ENCODE data around the gene NDUFS6. TPM values are rescaled to one million over a fixed set of nuclear protein-coding genes. Genes with fewer than 3 reads are reported as not detected.

NDUFS6 gene
- total RNA-seq, 1 donor from 2014 or later, result 63.0 TPM

GRCh38 chr5:1781726-1782384 is 19.4 kb upstream of the NDUFS6 start:
- DNase-seq (ENCODE audit: low read depth), result no peak

GRCh38 chr5:1782385-1783215 is 18.6 kb upstream of the NDUFS6 start:
- no peak for DNase-seq (ENCODE audit: low read depth)

DNA sequence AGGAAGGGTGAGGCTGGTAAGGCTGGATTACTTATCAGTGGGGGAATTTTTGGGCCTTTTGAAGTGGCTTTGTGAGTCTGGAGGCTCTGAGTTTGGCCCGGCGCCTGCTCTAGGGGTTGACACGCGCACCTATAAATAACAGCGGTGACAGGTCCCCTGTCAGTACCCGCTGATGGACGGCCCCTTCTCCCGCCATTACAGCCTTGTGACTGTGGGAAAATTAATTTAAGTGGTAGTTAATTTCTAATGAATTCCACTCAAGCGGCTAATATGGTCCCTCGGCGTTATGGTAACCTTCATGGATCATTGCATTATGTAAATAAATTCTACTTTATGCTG is 18.0 kb upstream of the NDUFS6 start:
- DNase-seq (ENCODE audit: low read depth), result no peak

GRCh38 chr5:1784197-1785050 is 16.8 kb upstream of the NDUFS6 start:
- DNase-seq (ENCODE audit: low read depth), result no peak

DNA sequence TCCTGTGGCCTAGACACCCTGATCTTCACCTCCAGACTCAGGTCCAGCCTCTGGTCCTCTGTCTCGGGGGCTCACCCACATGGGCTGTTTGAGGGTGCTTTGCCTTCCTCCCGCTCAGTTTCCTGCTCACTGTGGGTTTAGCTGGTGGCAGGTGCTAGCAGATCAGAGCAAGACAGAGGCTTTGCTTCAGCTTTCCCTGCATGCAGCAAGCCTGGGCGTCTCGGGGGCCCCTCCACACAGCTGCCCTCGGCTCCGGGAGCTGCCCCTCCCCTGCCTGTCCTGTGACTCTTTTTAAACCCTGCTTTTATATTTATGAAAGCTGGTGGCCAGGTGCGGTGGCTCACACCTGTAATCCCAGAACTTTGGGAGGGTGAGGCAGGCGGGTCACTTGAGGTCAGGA is 16.1 kb upstream of the NDUFS6 start:
- DNase-seq (ENCODE audit: low read depth), result no peak

DNA sequence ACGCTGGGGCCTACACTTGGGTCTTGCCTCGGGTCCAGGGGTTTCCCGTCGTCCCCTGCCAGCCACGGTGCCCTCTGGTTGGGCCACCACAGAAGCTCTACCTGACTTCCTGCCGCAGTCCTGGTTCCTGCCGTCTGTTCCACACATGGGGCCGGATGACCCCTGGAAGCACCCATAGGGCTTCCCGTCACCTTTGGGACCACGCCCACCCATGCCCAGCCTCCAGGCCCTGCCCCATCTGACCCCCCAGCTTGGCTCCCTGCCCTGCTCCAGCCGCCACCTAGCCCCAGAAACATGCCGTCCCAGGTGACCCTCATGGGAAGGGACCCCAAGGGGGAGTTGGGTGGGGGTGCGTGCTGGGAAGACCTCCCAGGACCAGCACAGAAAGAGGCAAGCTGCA is 15.2 kb upstream of the NDUFS6 start:
- DNase-seq (ENCODE audit: low read depth), result no peak

GRCh38 chr5:1786621-1787471 is 14.4 kb upstream of the NDUFS6 start:
- no peak for DNase-seq (ENCODE audit: low read depth)

GRCh38 chr5:1787472-1788047 is 13.6 kb upstream of the NDUFS6 start:
- DNase-seq (ENCODE audit: low read depth), result no peak

- no peak for DNase-seq (ENCODE audit: low read depth)
Observed at GRCh38 chr5:1788200-1788599, 13.0 kb upstream of the NDUFS6 start.

- no peak for DNase-seq (ENCODE audit: low read depth)
Observed at GRCh38 chr5:1788828-1789227, 12.4 kb upstream of the NDUFS6 start.

DNA sequence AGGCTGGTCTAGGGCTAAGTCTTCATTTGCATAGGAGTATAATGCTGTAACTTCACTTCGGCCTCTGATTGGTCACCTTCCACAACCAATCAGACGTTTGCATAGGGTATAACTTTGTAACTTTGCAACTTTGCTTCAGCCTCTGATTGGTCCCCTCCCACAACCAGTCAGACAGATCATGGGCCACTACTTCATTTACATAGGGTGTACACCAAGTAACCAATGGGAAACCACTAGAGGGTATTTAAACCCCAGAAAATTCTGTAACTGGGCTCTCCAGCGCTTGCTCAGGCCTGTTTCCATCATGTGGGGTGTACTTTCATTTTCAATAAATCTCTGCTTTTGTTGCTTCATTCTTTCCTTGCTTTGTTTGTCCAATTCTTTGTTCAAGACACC is 11.8 kb upstream of the NDUFS6 start:
- DNase-seq (ENCODE audit: low read depth), result peak; percentile 11

DNA sequence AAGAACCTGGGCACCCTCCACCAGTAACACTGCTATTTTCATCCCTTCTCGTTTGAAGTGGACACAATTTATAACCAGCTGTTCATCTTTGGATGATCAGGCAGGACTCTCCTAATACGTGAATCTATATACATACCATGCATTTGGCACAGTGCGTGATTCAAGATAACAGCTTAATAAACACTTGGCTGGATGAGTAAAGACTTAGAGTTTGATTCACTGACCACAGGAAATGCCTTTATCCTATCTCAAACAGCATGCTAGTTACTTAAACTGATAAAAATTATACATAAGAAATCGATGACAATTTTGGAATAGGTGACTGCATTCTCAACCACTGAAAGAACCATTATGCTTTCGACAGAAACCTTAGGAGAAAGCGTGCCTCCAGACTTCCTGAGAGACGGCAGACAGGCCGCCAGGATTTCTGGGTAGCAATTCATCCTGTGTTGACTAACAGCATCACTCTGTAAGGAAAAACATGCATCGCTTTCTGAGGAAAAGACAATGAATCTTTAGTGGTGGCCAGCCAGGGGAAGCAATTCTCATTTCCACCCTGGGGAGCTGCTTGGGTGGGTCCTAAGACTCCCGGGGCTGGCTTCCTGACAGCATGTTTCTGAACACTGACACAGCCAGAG is 11.3 kb upstream of the NDUFS6 start:
- DNase-seq (ENCODE audit: low read depth), result peak; percentile 18

GRCh38 chr5:1791176-1791575 is 10.0 kb upstream of the NDUFS6 start:
- no peak for DNase-seq (ENCODE audit: low read depth)

DNA sequence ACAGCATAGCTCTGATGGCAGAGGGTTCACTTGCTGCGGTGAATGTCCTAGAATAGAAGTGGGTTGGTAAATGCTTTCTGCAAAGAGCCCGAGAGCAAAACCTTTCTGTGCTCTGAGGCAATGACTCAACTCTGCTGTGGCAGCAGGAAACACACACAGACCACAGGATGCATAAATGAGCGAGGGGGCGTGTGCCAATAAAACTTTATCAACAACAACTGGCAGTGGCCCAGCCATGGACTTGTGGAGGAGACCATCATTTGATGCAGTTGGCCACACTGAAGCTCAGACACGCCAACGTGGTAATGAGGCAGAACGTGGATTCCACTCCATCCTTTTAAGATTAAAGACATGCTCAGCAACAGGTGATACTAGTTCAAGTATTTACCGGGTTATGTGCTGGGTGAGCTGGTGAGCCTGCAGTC is 8.4 kb upstream of the NDUFS6 start:
- peak; percentile 97 for DNase-seq (ENCODE audit: low read depth)

DNA sequence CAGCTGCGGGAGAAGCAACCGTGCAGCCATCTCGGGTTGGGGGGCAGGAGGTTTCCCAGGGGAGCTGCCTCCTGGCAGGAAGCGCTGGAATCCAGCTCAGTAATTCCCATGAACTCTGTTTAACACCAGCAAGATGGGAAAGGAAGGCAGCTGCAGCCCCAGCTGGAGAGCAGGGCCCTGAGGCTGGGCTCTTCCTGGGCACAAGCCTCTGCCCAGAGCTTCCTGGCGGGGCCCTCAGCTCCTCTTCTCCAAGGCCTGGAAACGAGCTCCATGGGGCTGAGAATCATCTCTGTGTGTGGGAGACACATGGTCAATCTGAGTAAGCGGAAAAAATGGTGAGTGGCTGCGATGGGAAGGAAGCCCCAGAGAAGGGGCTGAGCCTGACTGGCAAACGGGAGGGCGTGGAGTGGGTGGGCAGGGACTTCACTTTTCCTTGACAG is 7.9 kb upstream of the NDUFS6 start:
- peak; percentile 73 for DNase-seq (ENCODE audit: low read depth)

DNA sequence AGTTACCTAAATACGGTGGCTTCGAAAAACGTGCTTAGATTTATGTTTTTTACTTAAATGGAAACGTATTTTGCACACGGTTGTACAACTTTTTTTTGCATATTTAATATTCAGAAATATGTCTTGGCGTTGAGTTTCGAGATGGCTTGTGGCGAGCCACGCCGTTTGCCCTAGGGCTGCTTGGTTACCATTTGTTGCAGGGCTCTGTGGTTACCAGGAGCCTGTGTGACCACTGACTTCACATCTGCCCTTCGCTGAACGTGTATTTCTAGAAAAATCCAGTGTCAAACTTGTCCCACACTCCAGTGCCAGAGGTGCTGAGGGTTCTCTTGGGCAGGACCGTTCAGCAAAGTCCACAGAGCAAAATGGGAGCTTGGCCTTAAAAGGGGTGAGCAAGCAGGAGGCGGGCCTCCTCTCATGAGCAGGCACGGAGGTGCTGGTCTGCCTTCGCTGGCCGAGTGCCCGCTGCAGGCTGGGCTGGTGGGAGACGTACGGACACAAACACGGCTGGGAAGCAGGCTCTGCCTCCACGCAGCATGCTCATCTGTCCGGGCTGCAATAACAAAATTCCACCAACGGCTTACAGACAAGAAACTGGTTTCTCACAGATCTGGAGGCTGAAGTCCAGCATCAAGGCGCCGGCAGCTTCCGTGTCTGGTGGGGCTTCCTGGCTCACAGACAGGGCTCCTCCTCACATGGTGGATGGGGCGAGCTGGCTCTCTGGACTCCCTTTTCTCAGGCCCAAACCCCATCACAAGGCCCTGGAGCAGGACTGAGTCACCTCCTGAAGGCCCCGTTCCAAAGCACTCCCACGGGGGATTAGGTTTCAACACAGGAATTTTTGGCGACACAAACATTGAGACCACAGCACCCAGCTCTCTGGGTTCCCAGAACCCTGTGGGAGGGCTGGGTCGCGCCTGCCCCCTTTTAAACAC is 7.0 kb upstream of the NDUFS6 start:
- peak; percentile 94 for DNase-seq (ENCODE audit: low read depth)

- DNase-seq (ENCODE audit: low read depth), result no peak
Observed at GRCh38 chr5:1794901-1795290, 6.3 kb upstream of the NDUFS6 start.

DNA sequence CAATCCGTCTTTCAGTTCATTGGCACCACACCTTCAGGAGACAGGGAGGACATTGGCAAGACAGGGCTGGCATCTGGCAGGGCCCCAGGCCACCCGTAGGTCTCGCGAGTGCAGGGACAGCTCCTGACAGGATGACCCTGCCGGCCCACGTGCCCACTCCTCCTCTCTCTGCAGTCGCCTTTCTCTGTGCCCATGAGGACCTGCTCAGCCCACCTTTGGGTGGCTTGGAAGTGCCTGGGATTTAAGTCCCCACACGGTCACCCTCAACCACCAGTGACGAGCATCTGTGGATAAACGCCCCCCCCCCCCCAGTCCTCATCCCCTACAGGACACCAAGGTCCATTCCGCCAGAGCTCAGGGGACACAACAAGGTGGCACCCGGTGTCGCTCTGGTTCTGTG is 5.7 kb upstream of the NDUFS6 start:
- DNase-seq (ENCODE audit: low read depth), result no peak

- DNase-seq (ENCODE audit: low read depth), result no peak
Observed at GRCh38 chr5:1795931-1796330, 5.3 kb upstream of the NDUFS6 start.
